GM12801 (cell line): ENCODE measurements around the gene DRAP1.

Experiments
- CTCF ChIP-seq: IDR thresholded peaks from one replicate; pipeline ENCODE4 v1.5.1; 2011; ENCODE audit warnings: control low read depth; ENCODE audit not compliant: insufficient read length; ENCODE audit errors: extremely low read depth

The DRAP1 gene

DNA sequence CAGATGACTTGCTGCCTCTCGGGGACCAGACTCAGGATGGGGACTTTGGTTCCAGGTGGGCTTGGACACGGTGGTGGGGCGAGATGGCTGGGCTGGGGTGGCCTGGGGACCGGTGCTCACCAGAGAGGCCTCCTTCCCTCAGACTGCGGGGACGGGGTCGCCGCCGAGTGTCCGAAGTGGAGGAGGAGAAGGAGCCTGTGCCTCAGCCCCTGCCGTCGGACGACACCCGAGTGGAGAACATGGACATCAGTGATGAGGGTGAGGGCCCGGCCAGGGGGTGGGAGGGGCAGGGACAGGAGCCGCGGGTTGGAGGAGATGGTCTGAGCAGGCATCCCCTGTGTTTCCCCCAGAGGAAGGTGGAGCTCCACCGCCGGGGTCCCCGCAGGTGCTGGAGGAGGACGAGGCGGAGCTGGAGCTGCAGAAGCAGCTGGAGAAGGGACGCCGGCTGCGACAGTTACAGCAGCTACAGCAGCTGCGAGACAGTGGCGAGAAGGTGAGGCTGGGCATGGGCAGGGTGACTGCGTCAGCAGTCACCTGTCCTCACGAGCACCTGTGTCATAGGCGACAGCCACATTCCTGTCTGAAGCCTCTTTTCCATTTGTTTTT, 48.2 kb downstream of the DRAP1 start:
- no peak for TF ChIP-seq CTCF

GRCh38 chr11:65968600-65969482, 49.6 kb downstream of the DRAP1 start:
- TF ChIP-seq CTCF: no peak
